Right lobe of liver (tissue), 4 donors: ENCODE data around the gene KRT37.

ENCODE experiments used
- POLR2A ChIP-seq: fragments of 450-650 bp; IDR thresholded peaks from one replicate; pipeline ENCODE4 v1.6.1; 2017; ENCODE audit warnings: antibody characterized with exemption, mild to moderate bottlenecking
- TF ChIP-seq, protein P1 (sequence below), 4 donors: fragments of 200-600 bp in 3 of 4; fragments of 450-650 bp in 1 of 4; IDR thresholded peaks; one replicate each; pipeline versions ENCODE4 v1.5.1 to v1.8.0; 2016 to 2022; ENCODE audit warnings: antibody characterized with exemption in 4 of 4, mild to moderate bottlenecking in 2 of 4
- donor health status: DM: no; HTN: no; CAD: no.
- donor health status: DM: no; HTN: no; CAD: no.
- donor health status: DM: no; HTN: yes; CAD: no.

GRCh38 chr17:41446806-41447205, 22.4 kb upstream of the KRT37 start:
- TF ChIP-seq, protein P1, sequence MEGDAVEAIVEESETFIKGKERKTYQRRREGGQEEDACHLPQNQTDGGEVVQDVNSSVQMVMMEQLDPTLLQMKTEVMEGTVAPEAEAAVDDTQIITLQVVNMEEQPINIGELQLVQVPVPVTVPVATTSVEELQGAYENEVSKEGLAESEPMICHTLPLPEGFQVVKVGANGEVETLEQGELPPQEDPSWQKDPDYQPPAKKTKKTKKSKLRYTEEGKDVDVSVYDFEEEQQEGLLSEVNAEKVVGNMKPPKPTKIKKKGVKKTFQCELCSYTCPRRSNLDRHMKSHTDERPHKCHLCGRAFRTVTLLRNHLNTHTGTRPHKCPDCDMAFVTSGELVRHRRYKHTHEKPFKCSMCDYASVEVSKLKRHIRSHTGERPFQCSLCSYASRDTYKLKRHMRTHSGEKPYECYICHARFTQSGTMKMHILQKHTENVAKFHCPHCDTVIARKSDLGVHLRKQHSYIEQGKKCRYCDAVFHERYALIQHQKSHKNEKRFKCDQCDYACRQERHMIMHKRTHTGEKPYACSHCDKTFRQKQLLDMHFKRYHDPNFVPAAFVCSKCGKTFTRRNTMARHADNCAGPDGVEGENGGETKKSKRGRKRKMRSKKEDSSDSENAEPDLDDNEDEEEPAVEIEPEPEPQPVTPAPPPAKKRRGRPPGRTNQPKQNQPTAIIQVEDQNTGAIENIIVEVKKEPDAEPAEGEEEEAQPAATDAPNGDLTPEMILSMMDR (IDR thresholded peaks at IDR 0.05), result no peak
- TF ChIP-seq POLR2A, result no peak
